Measurements from ENCODE around the gene PDE7B.

GRCh38 chr6:135828021-135828420 lies 23.5 kb upstream of the PDE7B start:
- TF ChIP-seq GATA3 (IDR thresholded peaks at IDR 0.05; ENCODE audit: low read depth, low read length) (no peak), GATA2 (IDR thresholded peaks at IDR 0.05; ENCODE audit: low read depth, low read length) (no peak)
